Measurements from ENCODE around the gene SLC8A3. TPM values are rescaled to one million over a fixed set of nuclear protein-coding genes. Genes with fewer than 3 reads are reported as not detected.

Gene SLC8A3
- total and polyA plus RNA-seq, 9 donors = 0.04 to 0.53 (median 0.10) TPM; not detected in 3

GRCh38 chr14:70201994-70202393 is 13.2 kb upstream of the SLC8A3 start:
- DNase-seq = no peak
- Histone ChIP-seq H3K9me3 (no peaks in the 10 kb centered on the region), H3K4me3 (no peak overlapping the region), H3K27ac (no peak overlapping the region), H3K27me3 (no peaks in the 10 kb centered on the region), H3K36me3 (no peaks in the 10 kb centered on the region), H3K4me1 (ENCODE audit: insufficient read depth) (no peaks in the 10 kb centered on the region)
- 57 to 69% (median 59%) methylated on average over 3 of the region's 3 CpGs for WGBS, 3 donors
- intact Hi-C loops (cut with DNase I) = no loop called here
- TF ChIP-seq EP300 (IDR thresholded peaks at IDR 0.05) = no peak
- no peak for TF ChIP-seq POLR2A (IDR thresholded peaks at IDR 0.05)
- no peak for TF ChIP-seq CTCF (IDR thresholded peaks at IDR 0.05)

GRCh38 chr14:70193396-70193795 is 4.6 kb upstream of the SLC8A3 start:
- Histone ChIP-seq H3K27ac (no peak overlapping the region), H3K4me3 (no peak overlapping the region), H3K4me1 (ENCODE audit: insufficient read depth) (peaks cover 3% of the 10 kb centered on the region), H3K27me3 (no peaks in the 10 kb centered on the region), H3K36me3 (no peaks in the 10 kb centered on the region), H3K9me3 (no peaks in the 10 kb centered on the region)
- WGBS, 3 donors = 14 to 28% (median 19%) methylated on average over 4 of the region's 4 CpGs
- intact Hi-C loops (cut with DNase I) = no loop called here
- DNase-seq = no peak
- no peak for TF ChIP-seq EP300 (IDR thresholded peaks at IDR 0.05)
- TF ChIP-seq CTCF (IDR thresholded peaks at IDR 0.05) = no peak

DNA sequence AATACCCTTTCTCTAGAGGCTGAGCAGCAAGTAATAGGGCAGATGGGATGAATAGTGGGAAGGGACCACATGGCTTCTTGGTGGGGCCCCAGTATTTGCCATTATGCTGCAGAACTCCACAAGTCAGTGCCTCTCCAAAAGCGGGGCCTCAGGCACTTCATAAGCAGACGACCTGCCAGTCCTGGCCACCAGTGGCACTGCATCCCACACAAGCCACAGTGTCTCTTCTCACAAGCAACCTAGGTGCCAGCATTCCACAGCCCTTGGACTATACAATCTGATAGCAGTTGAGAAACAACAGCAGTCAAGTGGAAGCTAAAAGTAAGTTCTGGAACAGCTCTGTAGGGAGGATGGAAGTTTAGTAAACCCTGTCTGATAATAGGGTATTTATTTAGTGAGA is 4.2 kb upstream of the SLC8A3 start:
- WGBS, 3 donors = 45 to 65% (median 56%) methylated on average over 2 of the region's 2 CpGs
- H3K27ac ChIP-seq = no peak overlapping the region
- DNase-seq = no peak

DNA sequence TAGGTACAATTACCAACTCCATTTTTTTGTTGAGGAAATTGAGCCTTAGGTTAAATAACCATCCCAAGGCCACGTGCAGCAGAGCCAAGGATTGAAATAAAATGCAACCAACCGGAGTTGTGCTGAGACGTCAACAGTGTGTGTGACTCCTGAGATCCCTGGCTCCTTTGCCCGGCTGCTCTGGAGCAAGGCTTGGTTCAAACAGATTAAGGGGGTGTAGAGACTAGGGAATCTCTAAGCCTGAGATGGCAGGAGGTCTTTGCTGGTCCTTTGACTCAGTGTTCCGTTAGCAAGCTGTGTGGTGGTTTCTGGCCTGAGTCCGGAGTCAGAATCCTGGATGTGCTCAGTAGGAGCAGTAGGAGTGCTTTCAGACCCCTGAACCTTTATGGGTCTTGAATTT is 1.4 kb upstream of the SLC8A3 start:
- TF ChIP-seq CTCF (IDR thresholded peaks at IDR 0.05) (no peak), POLR2A (IDR thresholded peaks at IDR 0.05) (no peak), EP300 (IDR thresholded peaks at IDR 0.05) (no peak)
- Histone ChIP-seq H3K27ac (no peak overlapping the region), H3K27me3 (no peaks in the 10 kb centered on the region), H3K36me3 (no peaks in the 10 kb centered on the region), H3K9me3 (no peaks in the 10 kb centered on the region), H3K4me1 (ENCODE audit: insufficient read depth) (peaks cover 5% of the 10 kb centered on the region), H3K4me3 (no peak overlapping the region)
- no peak for DNase-seq
- intact Hi-C loops (cut with DNase I) = no loop called here
- 54 to 60% (median 55%) methylated on average over 6 of the region's 6 CpGs for WGBS, 3 donors

More for the DNA sequence above, 4.2 kb upstream of the SLC8A3 start:
- intact Hi-C loops (cut with DNase I) = no loop called here
- H3K27me3 ChIP-seq = no peaks in the 10 kb centered on the region
- H3K4me1 ChIP-seq (ENCODE audit: insufficient read depth) = peaks cover 3% of the 10 kb centered on the region
- no peaks in the 10 kb centered on the region for H3K9me3 ChIP-seq
- TF ChIP-seq CTCF (IDR thresholded peaks at IDR 0.05) = no peak
- TF ChIP-seq POLR2A (IDR thresholded peaks at IDR 0.05) = no peak
- TF ChIP-seq EP300 (IDR thresholded peaks at IDR 0.05) = no peak
- no peak overlapping the region for H3K4me3 ChIP-seq
- no peaks in the 10 kb centered on the region for H3K36me3 ChIP-seq
